Thyroid gland (tissue), 4 donors: ENCODE measurements around the gene AIPL1. TPM values are rescaled to one million over a fixed set of nuclear protein-coding genes. Genes with fewer than 3 reads are reported as not detected.

ENCODE experiments used
- DNase-seq, 2 donors: peaks; one replicate each; pipeline ENCODE4 v3.0.0-alpha.2; 2019
- H3K27ac ChIP-seq, 3 donors: fragments of 200-600 bp; sonication (generic); 1 replicate in 2 of 3; 2 replicates in 1 of 3; pipeline ENCODE4 v1.5.1; 2016 to 2019; ENCODE audit warnings: mild to moderate bottlenecking in 1 of 3, moderate library complexity in 1 of 3
- H3K27me3 ChIP-seq: fragments of 200-600 bp; sonication (generic); one replicate; pipeline ENCODE4 v1.5.1; 2019
- H3K36me3 ChIP-seq, 2 donors: fragments of 200-600 bp; sonication (generic); one replicate each; pipeline ENCODE4 v1.5.1; 2016 to 2019
- H3K4me1 ChIP-seq, 2 donors: fragments of 200-600 bp; sonication (generic); one replicate each; pipeline ENCODE4 v1.5.1; 2017 to 2019
- H3K4me3 ChIP-seq, 3 donors: fragments of 200-600 bp; sonication (generic); replicated peaks in 1 of 3; 1 replicate in 2 of 3; 2 replicates in 1 of 3; pipeline ENCODE4 v1.5.1; 2016; ENCODE audit warnings: mild to moderate bottlenecking in 1 of 3
- H3K9me3 ChIP-seq: fragments of 200-600 bp; sonication (generic); one replicate; pipeline ENCODE4 v1.5.1; 2017
- CTCF ChIP-seq, 6 experiments: fragments of 200-600 bp in 3 of 6; fragments of 450-650 bp in 3 of 6; sonication (generic) in 3 of 6; IDR thresholded peaks; one replicate each; pipeline ENCODE4 v1.5.1; 2016 to 2019; ENCODE audit warnings: antibody characterized with exemption in 6 of 6, mild to moderate bottlenecking in 2 of 6, inconsistent platforms in 1 of 6, moderate library complexity in 1 of 6
- POLR2A ChIP-seq, 2 donors: fragments of 450-650 bp; IDR thresholded peaks; one replicate each; pipeline ENCODE4 v1.6.1; 2017; ENCODE audit warnings: antibody characterized with exemption in 2 of 2, mild to moderate bottlenecking in 2 of 2, moderate library complexity in 1 of 2
- WGBS, 2 donors: methylation state at CpG; one replicate each; pipeline ENCODE4 v1.1.5; 2017; 5-methylcytosine and 5-hydroxymethylcytosine counted together
- intact Hi-C: fragments of 100-400 bp; cut with DNase I; formaldehyde crosslinking; loops from one replicate; pipeline ENCODE4 v1.15.1; 2023
- total RNA-seq, 4 donors: library from RNA; depleted of rRNA; stranded (reverse); fragments of >200 nt; gene quantifications; one replicate each; pipeline ENCODE4 v1.2.3, GENCODE V29; 2016

AIPL1 gene
- total RNA-seq, 4 donors from 2014 or later, result not detected

- no peak for TF ChIP-seq POLR2A (IDR thresholded peaks at IDR 0.05)
- no peak for TF ChIP-seq CTCF (IDR thresholded peaks at IDR 0.05)
- H3K4me3 ChIP-seq, result no peak overlapping the region
- H3K27ac ChIP-seq, result no peak overlapping the region
- intact Hi-C loops, result no loop called here
- WGBS, 2 donors, result 92 to 100% methylated on average over 2 of the region's 2 CpGs
- no peaks in the 10 kb centered on the region for H3K27me3 ChIP-seq
- no peaks in the 10 kb centered on the region for H3K36me3 ChIP-seq
- DNase-seq, result no peak
- no peaks in the 10 kb centered on the region for H3K4me1 ChIP-seq
- H3K9me3 ChIP-seq, result no peaks in the 10 kb centered on the region
These were observed 27.8 kb upstream of the AIPL1 start for GRCh38 chr17:6462692-6463091.

- Histone ChIP-seq H3K36me3 (no peaks in the 10 kb centered on the region), H3K27me3 (no peaks in the 10 kb centered on the region), H3K27ac (no peak overlapping the region), H3K9me3 (no peaks in the 10 kb centered on the region), H3K4me3 (no peak overlapping the region), H3K4me1 (no peaks in the 10 kb centered on the region)
- intact Hi-C loops, result no loop called here
- no peak for DNase-seq
- TF ChIP-seq CTCF (IDR thresholded peaks at IDR 0.05) (no peak), POLR2A (IDR thresholded peaks at IDR 0.05) (no peak)
- 83 to 90% methylated on average over 10 of the region's 10 CpGs for WGBS, 2 donors
These were observed 27.0 kb upstream of the AIPL1 start for GRCh38 chr17:6461792-6462524.

- WGBS, 2 donors, result 95 to 96% methylated on average over 9 to 14 of the region's 14 CpGs
- Histone ChIP-seq H3K9me3 (no peaks in the 10 kb centered on the region), H3K4me3 (no peak overlapping the region), H3K36me3 (no peaks in the 10 kb centered on the region), H3K27me3 (no peaks in the 10 kb centered on the region), H3K4me1 (no peaks in the 10 kb centered on the region), H3K27ac (no peak overlapping the region)
- no peak for TF ChIP-seq POLR2A (IDR thresholded peaks at IDR 0.05)
- TF ChIP-seq CTCF (IDR thresholded peaks at IDR 0.05), result no peak
- intact Hi-C loops, result no loop called here
- no peak for DNase-seq
These were observed 26.3 kb upstream of the AIPL1 start for GRCh38 chr17:6461246-6461645.

GRCh38 chr17:6460531-6461161 lies 25.7 kb upstream of the AIPL1 start:
- Histone ChIP-seq H3K4me3 (no peak overlapping the region), H3K9me3 (no peaks in the 10 kb centered on the region), H3K4me1 (no peaks in the 10 kb centered on the region), H3K27me3 (no peaks in the 10 kb centered on the region), H3K27ac (no peak overlapping the region), H3K36me3 (no peaks in the 10 kb centered on the region)
- intact Hi-C loops, result no loop called here
- WGBS, 2 donors, result 89% methylated on average over 9 of the region's 9 CpGs
- DNase-seq, result no peak
- TF ChIP-seq POLR2A (IDR thresholded peaks at IDR 0.05) (no peak), CTCF (IDR thresholded peaks at IDR 0.05) (no peak)

GRCh38 chr17:6458460-6458950 lies 23.6 kb upstream of the AIPL1 start:
- Histone ChIP-seq H3K4me1 (peaks cover 4 to 7% of the 10 kb centered on the region in 2 donors), H3K36me3 (no peaks in the 10 kb centered on the region), H3K9me3 (no peaks in the 10 kb centered on the region), H3K27ac (no peak overlapping the region), H3K27me3 (no peaks in the 10 kb centered on the region), H3K4me3 (no peak overlapping the region)
- intact Hi-C loops, result no loop called here
- TF ChIP-seq POLR2A (IDR thresholded peaks at IDR 0.05), result no peak
- no peak for TF ChIP-seq CTCF (IDR thresholded peaks at IDR 0.05)
- DNase-seq, result no peak
- WGBS, 2 donors, result 76 to 88% methylated on average over 14 of the region's 14 CpGs
